Measurements from ENCODE around the gene NDUFS6. TPM values are rescaled to one million over a fixed set of nuclear protein-coding genes. Genes with fewer than 3 reads are reported as not detected.

The NDUFS6 gene
- polyA plus RNA-seq, 2 donors = 41.8 to 67.4 TPM

- Histone ChIP-seq H3K27ac (ENCODE audit: low read depth in 2 of 2, low read length in 1 of 2) (no peak overlapping the region), H3K27me3 (ENCODE audit: control insufficient read depth in 1 of 2, insufficient read depth in 2 of 2, low read length in 2 of 2) (no peaks in the 10 kb centered on the region), H3K9me3 (ENCODE audit: control insufficient read depth in 2 of 2, insufficient read depth in 1 of 2, low read depth in 1 of 2, low read length in 1 of 2) (peaks cover 0 to 3% of the 10 kb centered on the region in 2 donors), H3K4me3 (ENCODE audit: low read depth in 1 of 2, low read length in 2 of 2) (no peak overlapping the region), H3K36me3 (ENCODE audit: control insufficient read depth in 2 of 2, insufficient read depth in 2 of 2, low read length in 1 of 2) (no peaks in the 10 kb centered on the region), H3K4me1 (ENCODE audit: control insufficient read depth in 2 of 2, insufficient read depth in 2 of 2, low read length in 1 of 2) (peaks cover 0 to 4% of the 10 kb centered on the region in 2 donors)
- WGBS, 2 donors = 33 to 36% methylated on average over 5 of the region's 5 CpGs
These were observed 28.6 kb upstream of the NDUFS6 start for GRCh38 chr5:1772634-1773033.

- Histone ChIP-seq H3K27ac (ENCODE audit: low read depth in 2 of 2, low read length in 1 of 2) (no peak overlapping the region), H3K9me3 (ENCODE audit: control insufficient read depth in 2 of 2, insufficient read depth in 1 of 2, low read depth in 1 of 2, low read length in 1 of 2) (no peaks in the 10 kb centered on the region), H3K4me1 (ENCODE audit: control insufficient read depth in 2 of 2, insufficient read depth in 2 of 2, low read length in 1 of 2) (no peaks in the 10 kb centered on the region), H3K36me3 (ENCODE audit: control insufficient read depth in 2 of 2, insufficient read depth in 2 of 2, low read length in 1 of 2) (no peaks in the 10 kb centered on the region), H3K27me3 (ENCODE audit: control insufficient read depth in 1 of 2, insufficient read depth in 2 of 2, low read length in 2 of 2) (no peaks in the 10 kb centered on the region), H3K4me3 (ENCODE audit: low read depth in 1 of 2, low read length in 2 of 2) (no peak overlapping the region)
- 89 to 90% methylated on average over 6 of the region's 6 CpGs for WGBS, 2 donors
These were observed 24.4 kb upstream of the NDUFS6 start for GRCh38 chr5:1776831-1777230.

DNA sequence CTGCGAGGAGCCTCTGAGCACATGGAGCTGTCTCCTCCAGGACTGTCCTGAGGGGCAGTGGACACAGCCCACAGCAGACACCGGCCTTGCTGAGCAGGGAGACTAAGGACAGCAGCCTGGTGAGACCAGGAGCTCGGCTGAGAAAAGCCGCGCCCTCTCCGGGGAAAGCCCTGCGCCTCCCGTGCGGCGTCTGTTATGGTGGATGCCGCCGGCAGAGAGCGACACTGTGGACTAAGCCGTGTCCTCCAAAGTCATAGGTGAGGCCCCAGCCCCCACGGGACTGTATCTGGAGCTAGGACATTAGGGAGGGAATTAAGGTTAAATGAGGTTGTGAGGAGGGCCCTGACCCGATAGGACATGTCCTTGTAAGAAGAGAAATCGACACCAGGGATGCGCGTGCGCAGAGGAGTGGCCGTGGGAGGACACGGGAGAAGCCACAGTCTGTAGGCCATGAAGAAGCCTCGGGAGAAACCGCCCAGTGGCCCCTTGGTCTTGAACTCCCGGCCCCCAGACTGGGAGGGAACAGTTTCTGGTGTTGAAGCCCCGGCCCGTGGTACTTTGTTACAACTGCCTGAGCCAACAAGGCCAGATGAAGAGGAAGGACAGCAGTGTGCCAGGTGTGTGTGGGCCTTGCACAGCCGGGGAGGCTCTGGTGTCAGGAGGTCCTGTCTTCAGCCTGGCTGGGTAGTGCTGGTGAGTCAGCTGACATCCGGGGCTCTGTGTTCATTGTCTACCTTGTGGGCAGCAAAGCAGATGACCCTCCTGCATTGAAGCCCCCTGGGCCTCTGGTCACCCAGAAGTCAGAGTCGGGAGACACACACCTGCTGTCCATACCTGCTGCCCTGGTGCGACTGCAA is 23.7 kb upstream of the NDUFS6 start:
- H3K36me3 ChIP-seq (ENCODE audit: control insufficient read depth in 2 of 2, insufficient read depth in 2 of 2, low read length in 1 of 2) = no peaks in the 10 kb centered on the region
- H3K27me3 ChIP-seq (ENCODE audit: control insufficient read depth in 1 of 2, insufficient read depth in 2 of 2, low read length in 2 of 2) = no peaks in the 10 kb centered on the region
- H3K9me3 ChIP-seq (ENCODE audit: control insufficient read depth in 2 of 2, insufficient read depth in 1 of 2, low read depth in 1 of 2, low read length in 1 of 2) = no peaks in the 10 kb centered on the region
- H3K4me3 ChIP-seq (ENCODE audit: low read depth in 1 of 2, low read length in 2 of 2) = no peak overlapping the region
- no peaks in the 10 kb centered on the region for H3K4me1 ChIP-seq (ENCODE audit: control insufficient read depth in 2 of 2, insufficient read depth in 2 of 2, low read length in 1 of 2)
- H3K27ac ChIP-seq (ENCODE audit: low read depth in 2 of 2, low read length in 1 of 2) = no peak overlapping the region
- 89 to 91% methylated on average over 31 of the region's 31 CpGs for WGBS, 2 donors

GRCh38 chr5:1778138-1779020 is 22.8 kb upstream of the NDUFS6 start:
- Histone ChIP-seq H3K36me3 (ENCODE audit: control insufficient read depth in 2 of 2, insufficient read depth in 2 of 2, low read length in 1 of 2) (no peaks in the 10 kb centered on the region), H3K4me3 (ENCODE audit: low read depth in 1 of 2, low read length in 2 of 2) (no peak overlapping the region), H3K9me3 (ENCODE audit: control insufficient read depth in 2 of 2, insufficient read depth in 1 of 2, low read depth in 1 of 2, low read length in 1 of 2) (no peaks in the 10 kb centered on the region), H3K27ac (ENCODE audit: low read depth in 2 of 2, low read length in 1 of 2) (no peak overlapping the region), H3K27me3 (ENCODE audit: control insufficient read depth in 1 of 2, insufficient read depth in 2 of 2, low read length in 2 of 2) (no peaks in the 10 kb centered on the region), H3K4me1 (ENCODE audit: control insufficient read depth in 2 of 2, insufficient read depth in 2 of 2, low read length in 1 of 2) (no peaks in the 10 kb centered on the region)
- 71 to 73% methylated on average over 19 of the region's 19 CpGs for WGBS, 2 donors

DNA sequence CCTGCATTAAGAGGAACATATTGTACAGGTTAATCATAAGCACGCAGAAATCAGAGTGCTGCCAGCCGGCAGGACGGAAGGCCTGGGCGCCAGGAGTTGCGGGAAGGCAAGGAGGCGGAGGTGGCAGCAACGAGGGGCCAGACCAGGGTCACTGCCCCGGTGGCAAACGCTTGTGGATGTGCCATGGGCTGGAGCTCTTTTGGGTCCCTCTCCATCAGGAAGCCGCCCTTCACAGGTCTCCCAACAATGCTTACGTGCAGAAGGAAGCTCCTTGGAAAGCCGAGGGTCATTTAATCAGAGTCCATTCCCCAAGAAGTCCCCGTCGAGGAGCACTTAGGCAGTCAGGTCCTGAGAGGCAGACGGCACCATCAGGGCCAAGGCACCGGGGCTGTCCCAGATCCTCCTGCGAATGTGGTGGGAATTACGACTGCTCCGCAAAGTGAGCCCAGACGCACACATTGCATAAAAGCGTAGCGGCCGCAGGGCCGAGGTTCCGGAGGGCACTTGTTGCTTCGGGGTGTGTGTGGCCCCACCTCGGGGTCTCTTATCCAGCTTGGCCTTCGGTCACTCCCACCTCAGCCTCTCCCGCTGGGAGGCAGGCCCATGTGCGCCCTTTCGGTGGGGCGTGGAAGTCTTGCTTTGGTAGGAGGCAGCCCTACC is 22.1 kb upstream of the NDUFS6 start:
- 86 to 91% methylated on average over 32 of the region's 32 CpGs for WGBS, 2 donors
- Histone ChIP-seq H3K9me3 (ENCODE audit: control insufficient read depth in 2 of 2, insufficient read depth in 1 of 2, low read depth in 1 of 2, low read length in 1 of 2) (no peaks in the 10 kb centered on the region), H3K4me3 (ENCODE audit: low read depth in 1 of 2, low read length in 2 of 2) (no peak overlapping the region), H3K27me3 (ENCODE audit: control insufficient read depth in 1 of 2, insufficient read depth in 2 of 2, low read length in 2 of 2) (no peaks in the 10 kb centered on the region), H3K4me1 (ENCODE audit: control insufficient read depth in 2 of 2, insufficient read depth in 2 of 2, low read length in 1 of 2) (no peaks in the 10 kb centered on the region), H3K36me3 (ENCODE audit: control insufficient read depth in 2 of 2, insufficient read depth in 2 of 2, low read length in 1 of 2) (no peaks in the 10 kb centered on the region), H3K27ac (ENCODE audit: low read depth in 2 of 2, low read length in 1 of 2) (no peak overlapping the region)

- H3K4me1 ChIP-seq (ENCODE audit: control insufficient read depth in 2 of 2, insufficient read depth in 2 of 2, low read length in 1 of 2) = no peaks in the 10 kb centered on the region
- 69 to 73% methylated on average over 20 of the region's 20 CpGs for WGBS, 2 donors
- no peak overlapping the region for H3K27ac ChIP-seq (ENCODE audit: low read depth in 2 of 2, low read length in 1 of 2)
- H3K9me3 ChIP-seq (ENCODE audit: control insufficient read depth in 2 of 2, insufficient read depth in 1 of 2, low read depth in 1 of 2, low read length in 1 of 2) = no peaks in the 10 kb centered on the region
- H3K27me3 ChIP-seq (ENCODE audit: control insufficient read depth in 1 of 2, insufficient read depth in 2 of 2, low read length in 2 of 2) = no peaks in the 10 kb centered on the region
- no peak overlapping the region for H3K4me3 ChIP-seq (ENCODE audit: low read depth in 1 of 2, low read length in 2 of 2)
- H3K36me3 ChIP-seq (ENCODE audit: control insufficient read depth in 2 of 2, insufficient read depth in 2 of 2, low read length in 1 of 2) = no peaks in the 10 kb centered on the region
These were observed 21.2 kb upstream of the NDUFS6 start for GRCh38 chr5:1779782-1780613.

GRCh38 chr5:1780614-1780930 is 20.6 kb upstream of the NDUFS6 start:
- H3K27ac ChIP-seq (ENCODE audit: low read depth in 2 of 2, low read length in 1 of 2) = no peak overlapping the region
- 49 to 62% methylated on average over 6 of the region's 6 CpGs for WGBS, 2 donors
- H3K36me3 ChIP-seq (ENCODE audit: control insufficient read depth in 2 of 2, insufficient read depth in 2 of 2, low read length in 1 of 2) = no peaks in the 10 kb centered on the region
- no peaks in the 10 kb centered on the region for H3K9me3 ChIP-seq (ENCODE audit: control insufficient read depth in 2 of 2, insufficient read depth in 1 of 2, low read depth in 1 of 2, low read length in 1 of 2)
- H3K4me1 ChIP-seq (ENCODE audit: control insufficient read depth in 2 of 2, insufficient read depth in 2 of 2, low read length in 1 of 2) = no peaks in the 10 kb centered on the region
- no peak overlapping the region for H3K4me3 ChIP-seq (ENCODE audit: low read depth in 1 of 2, low read length in 2 of 2)
- no peaks in the 10 kb centered on the region for H3K27me3 ChIP-seq (ENCODE audit: control insufficient read depth in 1 of 2, insufficient read depth in 2 of 2, low read length in 2 of 2)

- Histone ChIP-seq H3K36me3 (ENCODE audit: control insufficient read depth in 2 of 2, insufficient read depth in 2 of 2, low read length in 1 of 2) (no peaks in the 10 kb centered on the region), H3K4me1 (ENCODE audit: control insufficient read depth in 2 of 2, insufficient read depth in 2 of 2, low read length in 1 of 2) (no peaks in the 10 kb centered on the region), H3K27me3 (ENCODE audit: control insufficient read depth in 1 of 2, insufficient read depth in 2 of 2, low read length in 2 of 2) (no peaks in the 10 kb centered on the region), H3K9me3 (ENCODE audit: control insufficient read depth in 2 of 2, insufficient read depth in 1 of 2, low read depth in 1 of 2, low read length in 1 of 2) (no peaks in the 10 kb centered on the region), H3K4me3 (ENCODE audit: low read depth in 1 of 2, low read length in 2 of 2) (no peak overlapping the region), H3K27ac (ENCODE audit: low read depth in 2 of 2, low read length in 1 of 2) (no peak overlapping the region)
- WGBS, 2 donors = 91 to 92% methylated on average over 6 of the region's 6 CpGs
These were observed 20.1 kb upstream of the NDUFS6 start for GRCh38 chr5:1781107-1781506.

All from esophagus (tissue), 2 donors.